HepG2 (cell line): ENCODE data around the gene CDH23. TPM values are rescaled to one million over a fixed set of nuclear protein-coding genes. Genes with fewer than 3 reads are reported as not detected.

Experiments used
- ATAC-seq: fragments of 200-7000 bp; cut with Tn5 transposase; 3 replicates; pipeline ENCODE4 v1.9.1; 2020; ENCODE audit warnings: mild to moderate bottlenecking, moderate library complexity
- BruUV-seq: library from RNA; stranded (reverse); fragments of 400-500 nt; replicated peaks from 2 replicates; lab custom pipeline; 2021; lab: Mats Ljungman, UMichigan
- CTCF ChIA-PET: fragments of 300-600 bp; formaldehyde crosslinking; extraction: SDS; loops from one replicate; lab custom pipeline; 2021; ENCODE audit warnings: low total read pairs, inconsistent platforms, low intra/inter-chr PET ratio; lab: Yijun Ruan, JAX
- POLR2A ChIA-PET: fragments of 350-600 bp; sonication (Branson Sonifier 250); formaldehyde crosslinking; loops from one replicate; lab custom pipeline; 2020; ENCODE audit warnings: antibody characterized with exemption, inconsistent platforms; lab: Yijun Ruan, JAX
- DNase-seq: peaks from one replicate; pipeline ENCODE4 v3.0.0-alpha.2; 2015; ENCODE audit warnings: low spot score
- FAIRE-seq: peaks from 3 replicates; lab custom pipeline; 2011; peaks lifted over from hg19 to GRCh38; lab: Jason Lieb, UNC
- H2AFZ ChIP-seq: one replicate; pipeline ENCODE4 v1.6.1; 2011; ENCODE audit warnings: low read length, inconsistent platforms
- H3K27ac ChIP-seq: fragments of 300-600 bp; 3 replicates; pipeline ENCODE4 v1.8.0; 2011; ENCODE audit warnings: mixed run types, mild to moderate bottlenecking, mixed read lengths, low read length, inconsistent platforms; ENCODE audit not compliant: insufficient read depth; ENCODE audit errors: extremely low read length
- H3K27me3 ChIP-seq, 2 experiments: fragments of 200-600 bp in 1 of 2; 2 replicates in 1 of 2; 3 replicates in 1 of 2; pipeline versions ENCODE4 v1.6.0 to v1.8.0; 2011; ENCODE audit warnings: low read length in 2 of 2, mild to moderate bottlenecking in 2 of 2, moderate library complexity in 2 of 2, inconsistent platforms in 1 of 2; ENCODE audit not compliant: insufficient read depth in 2 of 2, control insufficient read depth in 1 of 2
- H3K36me3 ChIP-seq, 2 experiments: fragments of 200-600 bp in 1 of 2; replicated peaks in 1 of 2; 2 replicates in 1 of 2; 3 replicates in 1 of 2; pipeline versions ENCODE4 v1.5.1 to v1.8.0; 2011; ENCODE audit warnings: low read length in 2 of 2, inconsistent platforms in 1 of 2; ENCODE audit not compliant: insufficient read depth in 2 of 2, control insufficient read depth in 1 of 2
- H3K4me1 ChIP-seq: 2 replicates; pipeline ENCODE4 v1.5.1; 2012; ENCODE audit warnings: low read length, inconsistent platforms; ENCODE audit not compliant: insufficient read depth
- H3K4me2 ChIP-seq: 2 replicates; pipeline ENCODE4 v1.6.0; 2011; ENCODE audit warnings: low read depth, low read length, inconsistent platforms
- H3K4me3 ChIP-seq, 3 experiments: fragments of 200-600 bp in 1 of 3; sonication (generic), shearing (Covaris generic) in 1 of 3; replicated peaks in 1 of 3; 2 replicates each; pipeline ENCODE4 v1.5.1; 2011 to 2016; ENCODE audit warnings: low read length in 3 of 3, inconsistent platforms in 2 of 3, low read depth in 2 of 3, mild to moderate bottlenecking in 2 of 3, control low read depth in 1 of 3, mixed read lengths in 1 of 3; ENCODE audit not compliant: insufficient read depth in 1 of 3
- H3K79me2 ChIP-seq: one replicate; pipeline ENCODE4 v1.6.1; 2011; ENCODE audit warnings: low read length, inconsistent platforms; ENCODE audit not compliant: insufficient read depth
- H3K9ac ChIP-seq: 2 replicates; pipeline ENCODE4 v1.6.0; 2011; ENCODE audit warnings: mild to moderate bottlenecking, low read depth, low read length, inconsistent platforms; ENCODE audit not compliant: insufficient read depth
- H3K9me3 ChIP-seq: 2 replicates; pipeline ENCODE4 v1.5.1; 2012; ENCODE audit warnings: mild to moderate bottlenecking, low read length
- H4K20me1 ChIP-seq: 2 replicates; pipeline ENCODE4 v1.6.0; 2011; ENCODE audit warnings: inconsistent platforms, mild to moderate bottlenecking, low read length, moderate library complexity; ENCODE audit not compliant: insufficient read depth
- PRMT3 ChIP-seq: sonication (generic); formaldehyde crosslinking; IDR thresholded peaks from 2 replicates; pipeline ENCODE4 v1.8.1; 2022; ENCODE audit warnings: low read depth, mild to moderate bottlenecking, moderate library complexity, missing genetic modification reagents, borderline replicate concordance
- ZNF143 ChIP-seq: sonication (generic); formaldehyde crosslinking; IDR thresholded peaks from 2 replicates; pipeline ENCODE4 v1.4.0; 2020; ENCODE audit warnings: missing genetic modification reagents
- ZNF382 ChIP-seq: sonication (generic); formaldehyde crosslinking; IDR thresholded peaks from 2 replicates; pipeline ENCODE4 v1.5.0; 2020; ENCODE audit warnings: missing genetic modification reagents, mild to moderate bottlenecking, borderline replicate concordance
- ZNF431 ChIP-seq: sonication (generic); formaldehyde crosslinking; IDR thresholded peaks from 2 replicates; pipeline ENCODE4 v1.9.0; 2022; ENCODE audit warnings: missing genetic modification reagents, low read depth, mild to moderate bottlenecking, borderline replicate concordance
- ZNF772 ChIP-seq: sonication (generic); formaldehyde crosslinking; IDR thresholded peaks from 2 replicates; pipeline ENCODE4 v1.5.0; 2020; ENCODE audit warnings: mild to moderate bottlenecking, missing genetic modification reagents
- WGBS: methylation state at CpG from one replicate; pipeline ENCODE4 v1.1.6; 2017; ENCODE audit warnings: low lambda C conversion rate; 5-methylcytosine and 5-hydroxymethylcytosine counted together
- in situ Hi-C: cut with HindIII; loops from 2 replicates; pipeline ENCODE4 v1.10.0; 2017; ENCODE audit warnings: low pct_unique_long_range_greater_than_20kb; ENCODE audit not compliant: extremely low pct_ligation_motif_present
- intact Hi-C: fragments of 100-400 bp; cut with micrococcal nuclease; formaldehyde crosslinking; loops from one replicate; pipeline ENCODE4 v1.10.0; 2022; ENCODE audit not compliant: unreplicated experiment
- polyA plus RNA-seq, 8 experiments: library from polyadenylated mRNA; depleted of rRNA in 3 of 8; stranded (reverse) in 7 of 8; unstranded in 1 of 8; fragments of >200 nt; fragmentation: Illumina TruSeq in 4 of 8; extraction: Trizol in 4 of 8; gene quantifications; 2 replicates each; pipeline versions ENCODE4 v1.2.1 to v1.2.3, GENCODE V29; 2011 to 2016; ENCODE audit warnings: low read depth in 4 of 8, missing spikeins in 1 of 8, mixed read lengths in 1 of 8; ENCODE audit not compliant: insufficient read depth in 1 of 8
- total RNA-seq, 5 experiments: library from RNA; depleted of rRNA; stranded (reverse); fragments of >200 nt; fragmentation: Illumina TruSeq; extraction: Trizol; gene quantifications; 2 replicates each; pipeline ENCODE4 v1.2.3, GENCODE V29; 2016; ENCODE audit warnings: low read depth in 1 of 5
- TF ChIP-seq, protein P1 (sequence below): sonication (generic); formaldehyde crosslinking; IDR thresholded peaks from 2 replicates; pipeline ENCODE4 v1.4.0; 2020; ENCODE audit warnings: mild to moderate bottlenecking, missing genetic modification reagents
- TF ChIP-seq, protein P2 (sequence below): sonication (generic); formaldehyde crosslinking; IDR thresholded peaks from 2 replicates; pipeline ENCODE4 v1.5.0; 2020; ENCODE audit warnings: mild to moderate bottlenecking, missing genetic modification reagents, moderate library complexity

The CDH23 gene
- total and polyA plus RNA-seq, 2 of the 13 experiments (the other 11 are each of a cell fraction or from before 2014, with no cell fraction given): 0.13 TPM; not detected in 1

GRCh38 chr10:71688256-71688655, 291.5 kb downstream of the CDH23 start:
- no peaks in the 10 kb centered on the region for H3K79me2 ChIP-seq
- H2AFZ ChIP-seq: no peak overlapping the region
- H4K20me1 ChIP-seq: no peaks in the 10 kb centered on the region
- no peaks in the 10 kb centered on the region for H3K4me1 ChIP-seq
- intact Hi-C loops (no loop called here), in situ Hi-C loops (no loop called here)
- no peak overlapping the region for H3K27ac ChIP-seq
- H3K36me3 ChIP-seq: no peaks in the 10 kb centered on the region
- CTCF ChIA-PET: no interaction called here
- H3K4me3 ChIP-seq: no peak overlapping the region
- H3K9me3 ChIP-seq: no peaks in the 10 kb centered on the region
- FAIRE-seq (no peak), ATAC-seq (no peak), DNase-seq (no peak)
- no TSS peak for BruUV-seq
- no peak for TF ChIP-seq ZNF382 (CRISPR knock-in tag)
- TF ChIP-seq PRMT3 (CRISPR knock-in tag): no peak
- TF ChIP-seq ZNF143: no peak
- TF ChIP-seq ZNF772 (CRISPR knock-in tag): no peak
- no peak for TF ChIP-seq ZNF431 (CRISPR knock-in tag)
- TF ChIP-seq, protein P1, sequence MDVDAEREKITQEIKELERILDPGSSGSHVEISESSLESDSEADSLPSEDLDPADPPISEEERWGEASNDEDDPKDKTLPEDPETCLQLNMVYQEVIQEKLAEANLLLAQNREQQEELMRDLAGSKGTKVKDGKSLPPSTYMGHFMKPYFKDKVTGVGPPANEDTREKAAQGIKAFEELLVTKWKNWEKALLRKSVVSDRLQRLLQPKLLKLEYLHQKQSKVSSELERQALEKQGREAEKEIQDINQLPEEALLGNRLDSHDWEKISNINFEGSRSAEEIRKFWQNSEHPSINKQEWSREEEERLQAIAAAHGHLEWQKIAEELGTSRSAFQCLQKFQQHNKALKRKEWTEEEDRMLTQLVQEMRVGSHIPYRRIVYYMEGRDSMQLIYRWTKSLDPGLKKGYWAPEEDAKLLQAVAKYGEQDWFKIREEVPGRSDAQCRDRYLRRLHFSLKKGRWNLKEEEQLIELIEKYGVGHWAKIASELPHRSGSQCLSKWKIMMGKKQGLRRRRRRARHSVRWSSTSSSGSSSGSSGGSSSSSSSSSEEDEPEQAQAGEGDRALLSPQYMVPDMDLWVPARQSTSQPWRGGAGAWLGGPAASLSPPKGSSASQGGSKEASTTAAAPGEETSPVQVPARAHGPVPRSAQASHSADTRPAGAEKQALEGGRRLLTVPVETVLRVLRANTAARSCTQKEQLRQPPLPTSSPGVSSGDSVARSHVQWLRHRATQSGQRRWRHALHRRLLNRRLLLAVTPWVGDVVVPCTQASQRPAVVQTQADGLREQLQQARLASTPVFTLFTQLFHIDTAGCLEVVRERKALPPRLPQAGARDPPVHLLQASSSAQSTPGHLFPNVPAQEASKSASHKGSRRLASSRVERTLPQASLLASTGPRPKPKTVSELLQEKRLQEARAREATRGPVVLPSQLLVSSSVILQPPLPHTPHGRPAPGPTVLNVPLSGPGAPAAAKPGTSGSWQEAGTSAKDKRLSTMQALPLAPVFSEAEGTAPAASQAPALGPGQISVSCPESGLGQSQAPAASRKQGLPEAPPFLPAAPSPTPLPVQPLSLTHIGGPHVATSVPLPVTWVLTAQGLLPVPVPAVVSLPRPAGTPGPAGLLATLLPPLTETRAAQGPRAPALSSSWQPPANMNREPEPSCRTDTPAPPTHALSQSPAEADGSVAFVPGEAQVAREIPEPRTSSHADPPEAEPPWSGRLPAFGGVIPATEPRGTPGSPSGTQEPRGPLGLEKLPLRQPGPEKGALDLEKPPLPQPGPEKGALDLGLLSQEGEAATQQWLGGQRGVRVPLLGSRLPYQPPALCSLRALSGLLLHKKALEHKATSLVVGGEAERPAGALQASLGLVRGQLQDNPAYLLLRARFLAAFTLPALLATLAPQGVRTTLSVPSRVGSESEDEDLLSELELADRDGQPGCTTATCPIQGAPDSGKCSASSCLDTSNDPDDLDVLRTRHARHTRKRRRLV (CRISPR knock-in tag): no peak
- TF ChIP-seq, protein P2, sequence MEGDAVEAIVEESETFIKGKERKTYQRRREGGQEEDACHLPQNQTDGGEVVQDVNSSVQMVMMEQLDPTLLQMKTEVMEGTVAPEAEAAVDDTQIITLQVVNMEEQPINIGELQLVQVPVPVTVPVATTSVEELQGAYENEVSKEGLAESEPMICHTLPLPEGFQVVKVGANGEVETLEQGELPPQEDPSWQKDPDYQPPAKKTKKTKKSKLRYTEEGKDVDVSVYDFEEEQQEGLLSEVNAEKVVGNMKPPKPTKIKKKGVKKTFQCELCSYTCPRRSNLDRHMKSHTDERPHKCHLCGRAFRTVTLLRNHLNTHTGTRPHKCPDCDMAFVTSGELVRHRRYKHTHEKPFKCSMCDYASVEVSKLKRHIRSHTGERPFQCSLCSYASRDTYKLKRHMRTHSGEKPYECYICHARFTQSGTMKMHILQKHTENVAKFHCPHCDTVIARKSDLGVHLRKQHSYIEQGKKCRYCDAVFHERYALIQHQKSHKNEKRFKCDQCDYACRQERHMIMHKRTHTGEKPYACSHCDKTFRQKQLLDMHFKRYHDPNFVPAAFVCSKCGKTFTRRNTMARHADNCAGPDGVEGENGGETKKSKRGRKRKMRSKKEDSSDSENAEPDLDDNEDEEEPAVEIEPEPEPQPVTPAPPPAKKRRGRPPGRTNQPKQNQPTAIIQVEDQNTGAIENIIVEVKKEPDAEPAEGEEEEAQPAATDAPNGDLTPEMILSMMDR (CRISPR knock-in tag): no peak
- POLR2A ChIA-PET: no interaction called here
- H3K9ac ChIP-seq: no peak overlapping the region
- H3K4me2 ChIP-seq: no peak overlapping the region
- WGBS: 29% methylated on average over 3 of the region's 3 CpGs
- H3K27me3 ChIP-seq: peaks cover 4 to 17% of the 10 kb centered on the region in 2 experiments; a peak in 4 of 5 replicates
